Central memory CD8-positive, alpha-beta T cell (primary cell): ENCODE data around the gene SLC12A1.

Experiments used
- ATAC-seq: fragments of 150-1000 bp; cut with Tn5 transposase; replicated peaks from 2 replicates; pipeline ENCODE4 v1.10.0; 2022; ENCODE audit warnings: mild to moderate bottlenecking, moderate FRiP score, moderate number of reproducible peaks; ENCODE audit not compliant: poor library complexity, severe bottlenecking; ENCODE audit errors: extremely low read depth
- DNase-seq, 2 donors: peaks; one replicate each; pipeline ENCODE4 v3.0.0; 2021; ENCODE audit warnings: low spot score in 2 of 2
- H3K27ac Mint-ChIP-seq: one replicate; pipeline ENCODE4 v1.8.0; 2022; ENCODE audit warnings: low read depth, mild to moderate bottlenecking, moderate library complexity, mixed read lengths
- H3K27me3 Mint-ChIP-seq: one replicate; pipeline ENCODE4 v1.8.0; 2022; ENCODE audit warnings: mixed read lengths
- H3K36me3 Mint-ChIP-seq: one replicate; pipeline ENCODE4 v1.8.0; 2022; ENCODE audit warnings: mild to moderate bottlenecking, moderate library complexity, mixed read lengths; ENCODE audit not compliant: insufficient read depth
- H3K4me1 Mint-ChIP-seq: one replicate; pipeline ENCODE4 v1.8.0; 2022; ENCODE audit warnings: mixed read lengths
- H3K4me3 Mint-ChIP-seq: one replicate; pipeline ENCODE4 v1.8.0; 2022; ENCODE audit warnings: mild to moderate bottlenecking, moderate library complexity, mixed read lengths
- H3K9me3 Mint-ChIP-seq: one replicate; pipeline ENCODE4 v1.8.0; 2022; ENCODE audit warnings: mixed read lengths

SLC12A1 gene

GRCh38 chr15:48205981-48206380, at the start of gene SLC12A1:
SLC12A1 (plus strand) TSS chr15:48206302; CDS start chr15:48207720, 1,418 bp downstream.
- no peak within 1 kb of the TSS for H3K4me3 Mint-ChIP-seq
- no peak within 1 kb of the TSS for H3K27ac Mint-ChIP-seq
- peaks cover 22% of the 10 kb centered on the region for H3K27me3 Mint-ChIP-seq
- DNase-seq (no peak), ATAC-seq (no peak)
- H3K36me3 Mint-ChIP-seq = peaks cover 1% of the 10 kb centered on the region
- no peaks in the 10 kb centered on the region for H3K4me1 Mint-ChIP-seq
- H3K9me3 Mint-ChIP-seq = no peaks in the 10 kb centered on the region

GRCh38 chr15:48168616-48169015, 37.5 kb upstream of the SLC12A1 start:
- no peak overlapping the region for H3K27ac Mint-ChIP-seq
- H3K4me3 Mint-ChIP-seq = no peak overlapping the region
- H3K27me3 Mint-ChIP-seq = no peaks in the 10 kb centered on the region
- no peaks in the 10 kb centered on the region for H3K36me3 Mint-ChIP-seq
- no peak for ATAC-seq
- DNase-seq = no peak
- H3K4me1 Mint-ChIP-seq = no peaks in the 10 kb centered on the region
- no peaks in the 10 kb centered on the region for H3K9me3 Mint-ChIP-seq

GRCh38 chr15:48170981-48171380, 35.1 kb upstream of the SLC12A1 start:
- Mint-ChIP-seq H3K27ac (no peak overlapping the region), H3K27me3 (no peaks in the 10 kb centered on the region), H3K4me1 (no peaks in the 10 kb centered on the region), H3K4me3 (no peak overlapping the region), H3K36me3 (no peaks in the 10 kb centered on the region), H3K9me3 (no peaks in the 10 kb centered on the region)
- no peak for ATAC-seq
- DNase-seq = no peak

- Mint-ChIP-seq H3K4me1 (peaks cover 14% of the 10 kb centered on the region), H3K27me3 (peaks cover 9% of the 10 kb centered on the region), H3K9me3 (no peaks in the 10 kb centered on the region), H3K36me3 (peaks cover 2% of the 10 kb centered on the region), H3K4me3 (no peak overlapping the region), H3K27ac (no peak overlapping the region)
- DNase-seq (no peak), ATAC-seq (no peak)
These were observed 31.0 kb upstream of the SLC12A1 start for GRCh38 chr15:48175126-48175525.

- peaks cover 9% of the 10 kb centered on the region for H3K27me3 Mint-ChIP-seq
- ATAC-seq (no peak), DNase-seq (no peak)
- H3K9me3 Mint-ChIP-seq = no peaks in the 10 kb centered on the region
- no peak overlapping the region for H3K27ac Mint-ChIP-seq
- peaks cover 14% of the 10 kb centered on the region for H3K4me1 Mint-ChIP-seq
- peaks cover 2% of the 10 kb centered on the region for H3K36me3 Mint-ChIP-seq
- no peak overlapping the region for H3K4me3 Mint-ChIP-seq
These were observed 30.0 kb upstream of the SLC12A1 start for GRCh38 chr15:48176112-48176511.

GRCh38 chr15:48176957-48177356, 29.1 kb upstream of the SLC12A1 start:
- ATAC-seq (no peak), DNase-seq (no peak)
- H3K36me3 Mint-ChIP-seq = peaks cover 2% of the 10 kb centered on the region
- H3K4me1 Mint-ChIP-seq = peaks cover 14% of the 10 kb centered on the region
- H3K27me3 Mint-ChIP-seq = peaks cover 14% of the 10 kb centered on the region
- H3K9me3 Mint-ChIP-seq = no peaks in the 10 kb centered on the region
- H3K27ac Mint-ChIP-seq = peak overlapping the region; percentile 88
- peak overlapping the region; percentile 87 for H3K4me3 Mint-ChIP-seq

- ATAC-seq (peak; percentile 69), DNase-seq (no peak)
- Mint-ChIP-seq H3K36me3 (peaks cover 2% of the 10 kb centered on the region), H3K4me1 (peaks cover 14% of the 10 kb centered on the region), H3K9me3 (no peaks in the 10 kb centered on the region), H3K27me3 (peaks cover 18% of the 10 kb centered on the region), H3K4me3 (peak overlapping the region; percentile 87), H3K27ac (peak overlapping the region; percentile 88)
These were observed 28.7 kb upstream of the SLC12A1 start for GRCh38 chr15:48177383-48177765.

GRCh38 chr15:48177766-48178647, 28.1 kb upstream of the SLC12A1 start, which contains the start of gene MYEF2:
MYEF2 (minus strand) TSS chr15:48178295; CDS start chr15:48178237, 58 bp downstream.
- Mint-ChIP-seq H3K27ac (peak within 1 kb of the TSS; percentile 88), H3K4me1 (peaks cover 14% of the 10 kb centered on the region), H3K9me3 (no peaks in the 10 kb centered on the region), H3K4me3 (peak within 1 kb of the TSS; percentile 87), H3K27me3 (peaks cover 21% of the 10 kb centered on the region), H3K36me3 (peaks cover 2% of the 10 kb centered on the region)
- ATAC-seq (peak; percentile 63), DNase-seq (peak; percentile 29 to 42)

- peaks cover 14% of the 10 kb centered on the region for H3K4me1 Mint-ChIP-seq
- no peaks in the 10 kb centered on the region for H3K9me3 Mint-ChIP-seq
- peaks cover 2% of the 10 kb centered on the region for H3K36me3 Mint-ChIP-seq
- DNase-seq = no peak
- H3K27me3 Mint-ChIP-seq = peaks cover 21% of the 10 kb centered on the region
- H3K4me3 Mint-ChIP-seq = peak overlapping the region; percentile 29
- no peak for ATAC-seq
- no peak overlapping the region for H3K27ac Mint-ChIP-seq
These were observed 27.5 kb upstream of the SLC12A1 start for GRCh38 chr15:48178648-48178931.

- ATAC-seq (no peak), DNase-seq (no peak)
- Mint-ChIP-seq H3K4me3 (no peak overlapping the region), H3K27me3 (peaks cover 31% of the 10 kb centered on the region), H3K4me1 (no peaks in the 10 kb centered on the region), H3K9me3 (no peaks in the 10 kb centered on the region), H3K27ac (no peak overlapping the region), H3K36me3 (no peaks in the 10 kb centered on the region)
These were observed 23.4 kb upstream of the SLC12A1 start for GRCh38 chr15:48182749-48183148.

GRCh38 chr15:48185529-48185928, 20.6 kb upstream of the SLC12A1 start:
- H3K27me3 Mint-ChIP-seq = peaks cover 33% of the 10 kb centered on the region
- no peaks in the 10 kb centered on the region for H3K4me1 Mint-ChIP-seq
- DNase-seq (no peak), ATAC-seq (no peak)
- H3K9me3 Mint-ChIP-seq = no peaks in the 10 kb centered on the region
- no peaks in the 10 kb centered on the region for H3K36me3 Mint-ChIP-seq
- H3K27ac Mint-ChIP-seq = no peak overlapping the region
- H3K4me3 Mint-ChIP-seq = no peak overlapping the region

- ATAC-seq (no peak), DNase-seq (no peak)
- Mint-ChIP-seq H3K36me3 (no peaks in the 10 kb centered on the region), H3K9me3 (no peaks in the 10 kb centered on the region), H3K4me1 (no peaks in the 10 kb centered on the region), H3K4me3 (no peak overlapping the region), H3K27ac (no peak overlapping the region), H3K27me3 (peaks cover 40% of the 10 kb centered on the region)
These were observed 19.8 kb upstream of the SLC12A1 start for GRCh38 chr15:48186271-48186670.

- Mint-ChIP-seq H3K4me1 (no peaks in the 10 kb centered on the region), H3K36me3 (no peaks in the 10 kb centered on the region), H3K4me3 (no peak overlapping the region), H3K27me3 (peaks cover 34% of the 10 kb centered on the region), H3K27ac (no peak overlapping the region), H3K9me3 (peaks cover 4% of the 10 kb centered on the region)
- DNase-seq (no peak), ATAC-seq (no peak)
These were observed 15.0 kb upstream of the SLC12A1 start for GRCh38 chr15:48190932-48191573.
